ENCODE measurements around the gene MS4A15.

MS4A15 gene

DNA sequence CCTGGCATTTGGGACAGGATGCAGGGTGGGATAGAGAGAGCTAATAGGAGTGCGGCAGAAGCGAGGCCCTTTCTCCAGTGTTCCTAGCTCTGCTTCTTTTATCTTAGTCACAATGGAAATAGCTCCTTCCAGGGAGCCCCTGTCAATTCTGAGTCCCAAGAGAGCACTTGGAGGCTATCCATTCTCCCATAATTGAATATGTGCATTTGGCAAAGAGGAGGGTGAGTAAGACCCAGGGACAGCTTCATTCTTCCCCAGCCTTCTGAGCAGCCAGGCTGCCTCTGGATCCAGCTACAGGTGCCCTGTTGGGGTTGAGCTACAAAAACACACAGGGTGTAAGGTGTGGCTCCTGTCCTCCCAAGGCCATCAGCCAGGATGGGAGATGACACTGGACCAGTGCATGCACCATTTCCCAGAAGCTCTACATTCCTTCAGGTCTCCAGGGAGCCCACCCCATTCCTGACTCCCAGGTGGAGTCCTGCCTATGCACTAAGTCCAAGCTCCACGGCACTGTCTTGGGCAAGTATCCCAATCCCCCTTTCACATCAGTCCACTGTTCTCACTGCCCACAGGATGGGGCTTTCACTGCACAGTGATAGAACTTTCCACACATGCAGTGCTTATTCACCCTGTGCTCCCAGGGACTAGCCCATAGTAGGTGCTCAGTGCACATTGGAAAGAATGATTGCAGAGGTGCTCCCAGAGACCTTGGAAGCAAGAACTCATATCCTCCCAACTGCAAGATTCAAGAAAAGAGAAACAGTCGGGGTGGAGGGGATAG lies 34.7 kb downstream of the MS4A15 start:
- no peak for DNase-seq (ENCODE audit: low read depth, low spot score)
- no peak overlapping the region for H3K4me3 ChIP-seq (ENCODE audit: low read depth, low read length)
- in situ Hi-C loops (cut with HindIII; ENCODE audit: low sequenced_read_pairs): no loop called here
- TF ChIP-seq, protein P1, sequence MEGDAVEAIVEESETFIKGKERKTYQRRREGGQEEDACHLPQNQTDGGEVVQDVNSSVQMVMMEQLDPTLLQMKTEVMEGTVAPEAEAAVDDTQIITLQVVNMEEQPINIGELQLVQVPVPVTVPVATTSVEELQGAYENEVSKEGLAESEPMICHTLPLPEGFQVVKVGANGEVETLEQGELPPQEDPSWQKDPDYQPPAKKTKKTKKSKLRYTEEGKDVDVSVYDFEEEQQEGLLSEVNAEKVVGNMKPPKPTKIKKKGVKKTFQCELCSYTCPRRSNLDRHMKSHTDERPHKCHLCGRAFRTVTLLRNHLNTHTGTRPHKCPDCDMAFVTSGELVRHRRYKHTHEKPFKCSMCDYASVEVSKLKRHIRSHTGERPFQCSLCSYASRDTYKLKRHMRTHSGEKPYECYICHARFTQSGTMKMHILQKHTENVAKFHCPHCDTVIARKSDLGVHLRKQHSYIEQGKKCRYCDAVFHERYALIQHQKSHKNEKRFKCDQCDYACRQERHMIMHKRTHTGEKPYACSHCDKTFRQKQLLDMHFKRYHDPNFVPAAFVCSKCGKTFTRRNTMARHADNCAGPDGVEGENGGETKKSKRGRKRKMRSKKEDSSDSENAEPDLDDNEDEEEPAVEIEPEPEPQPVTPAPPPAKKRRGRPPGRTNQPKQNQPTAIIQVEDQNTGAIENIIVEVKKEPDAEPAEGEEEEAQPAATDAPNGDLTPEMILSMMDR (IDR thresholded peaks at IDR 0.05; ENCODE audit: low read depth, low read length): no peak

DNA sequence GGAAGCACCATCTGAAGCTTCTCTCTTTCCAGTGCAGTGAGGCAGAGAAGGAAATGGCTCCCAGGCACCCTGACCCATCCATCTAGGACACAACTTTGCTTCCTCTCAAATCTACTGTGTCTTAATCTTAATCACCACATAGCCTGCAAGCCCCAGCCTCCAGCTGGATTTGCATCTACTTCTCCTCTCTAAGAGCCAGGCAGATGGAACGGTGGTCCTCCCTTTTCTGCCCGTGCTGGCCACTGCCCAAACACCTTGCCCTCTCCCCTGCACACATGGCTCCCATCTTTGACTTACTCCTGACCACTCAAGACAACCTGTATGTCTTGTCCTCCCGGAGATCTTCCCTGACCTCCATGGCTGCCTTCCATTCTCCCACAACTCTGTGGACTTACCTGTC lies 35.9 kb downstream of the MS4A15 start:
- H3K4me3 ChIP-seq (ENCODE audit: low read depth, low read length): no peak overlapping the region
- in situ Hi-C loops (cut with HindIII; ENCODE audit: low sequenced_read_pairs): no loop called here
- TF ChIP-seq, protein P1 (IDR thresholded peaks at IDR 0.05; ENCODE audit: low read depth, low read length): no peak
- no peak for DNase-seq (ENCODE audit: low read depth, low spot score)

DNA sequence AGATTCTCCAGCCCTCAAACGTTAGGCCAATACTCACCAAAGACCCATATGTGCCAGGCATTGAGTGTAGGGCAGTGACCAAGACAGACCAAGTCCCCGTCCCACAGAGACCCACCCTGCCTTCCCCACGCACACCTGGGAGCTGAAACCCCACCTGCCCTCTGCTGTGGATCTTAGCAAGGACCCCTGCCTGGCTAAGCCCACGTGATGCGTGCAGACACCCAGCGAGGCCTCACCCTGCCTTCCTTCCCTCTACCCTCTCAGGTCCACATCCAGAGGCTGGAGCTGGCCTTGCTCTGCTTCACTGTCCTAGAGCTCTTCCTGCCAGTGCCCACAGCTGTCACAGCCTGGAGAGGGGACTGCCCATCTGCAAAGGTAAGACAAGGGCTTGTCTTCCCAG lies 38.6 kb downstream of the MS4A15 start:
- in situ Hi-C loops (cut with HindIII; ENCODE audit: low sequenced_read_pairs): no loop called here
- TF ChIP-seq, protein P1 (IDR thresholded peaks at IDR 0.05; ENCODE audit: low read depth, low read length): no peak
- DNase-seq (ENCODE audit: low read depth, low spot score): no peak
- H3K4me3 ChIP-seq (ENCODE audit: low read depth, low read length): no peak overlapping the region

DNA sequence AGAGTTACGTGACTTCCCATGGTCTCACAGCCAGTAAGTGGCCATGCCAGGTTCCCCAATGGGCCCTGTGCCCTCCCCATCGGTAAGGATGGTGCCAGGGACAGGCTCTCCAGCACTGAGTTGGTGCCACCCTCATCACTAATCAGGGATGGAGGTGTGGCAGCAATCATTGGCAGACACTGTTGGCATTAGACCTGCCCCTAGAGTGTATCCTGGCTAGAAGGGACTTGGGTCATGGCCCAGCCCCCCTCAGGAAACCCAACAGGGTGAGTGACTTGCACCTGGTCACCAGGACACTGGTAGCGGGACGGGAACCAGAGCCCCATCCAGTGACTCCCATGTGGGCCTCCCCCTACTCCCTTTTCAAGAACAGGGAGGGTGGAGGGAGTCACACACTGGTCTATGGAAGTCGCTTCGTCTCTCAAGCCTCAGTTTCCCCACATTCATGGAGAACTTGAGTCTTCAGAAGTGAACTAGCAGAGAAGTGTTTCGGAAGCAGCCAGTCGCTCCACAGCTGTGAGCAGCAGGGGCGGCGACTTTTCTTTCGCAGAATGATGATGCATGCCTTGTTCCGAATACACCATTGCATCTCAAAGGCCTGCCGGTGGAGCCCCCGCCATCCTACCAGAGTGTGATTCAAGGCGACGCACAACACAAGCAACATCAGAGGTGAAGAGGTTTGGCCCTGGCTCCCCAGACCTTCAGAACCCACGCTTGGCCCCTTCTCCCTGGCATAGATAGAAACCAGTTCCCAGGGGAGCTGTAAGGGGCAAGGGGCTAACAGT lies 41.4 kb downstream of the MS4A15 start:
- no peak for DNase-seq (ENCODE audit: low read depth, low spot score)
- TF ChIP-seq, protein P1 (IDR thresholded peaks at IDR 0.05; ENCODE audit: low read depth, low read length): no peak
- H3K4me3 ChIP-seq (ENCODE audit: low read depth, low read length): no peak overlapping the region
- in situ Hi-C loops (cut with HindIII; ENCODE audit: low sequenced_read_pairs): no loop called here

DNA sequence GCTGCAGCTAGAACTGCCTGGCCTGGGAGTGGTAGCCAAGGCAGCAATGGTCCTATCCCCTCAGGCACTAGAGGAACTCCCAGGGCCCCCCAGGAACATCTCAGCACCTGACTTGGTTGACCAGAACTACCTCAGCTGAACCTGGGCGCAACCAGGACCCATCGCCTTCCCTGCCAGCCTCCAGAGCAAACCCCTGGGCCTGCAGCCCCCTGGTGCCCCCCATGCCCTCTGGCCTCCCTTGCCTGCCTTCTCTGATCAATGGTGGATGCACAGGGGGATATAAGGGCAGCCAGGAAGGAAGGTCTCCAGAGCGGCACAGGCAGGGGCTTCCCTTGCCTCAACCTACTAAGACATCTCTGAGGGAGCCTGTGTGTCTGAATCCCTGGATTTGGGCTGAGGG lies 42.0 kb downstream of the MS4A15 start:
- DNase-seq (ENCODE audit: low read depth, low spot score): no peak
- TF ChIP-seq, protein P1 (IDR thresholded peaks at IDR 0.05; ENCODE audit: low read depth, low read length): no peak
- in situ Hi-C loops (cut with HindIII; ENCODE audit: low sequenced_read_pairs): no loop called here
- H3K4me3 ChIP-seq (ENCODE audit: low read depth, low read length): no peak overlapping the region

DNA sequence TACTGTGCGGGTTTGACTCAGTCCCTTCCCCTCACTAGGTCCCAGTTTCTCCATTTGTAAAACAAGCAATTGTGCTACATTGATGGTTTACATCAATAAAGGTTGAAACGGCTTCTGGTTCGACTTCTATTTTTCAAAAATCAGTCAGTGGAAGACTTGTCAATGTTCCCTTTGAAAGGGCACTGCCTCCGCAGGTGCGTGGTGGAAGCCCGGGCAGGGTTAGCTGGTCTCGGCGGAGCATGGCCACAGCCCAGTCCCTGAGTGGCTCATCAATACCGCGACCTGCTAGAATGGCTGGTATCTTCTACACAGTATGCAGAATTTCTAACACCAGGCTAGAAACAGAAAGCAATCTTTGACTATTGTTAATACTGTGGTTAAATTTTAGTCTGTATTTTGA lies 44.5 kb downstream of the MS4A15 start:
- TF ChIP-seq, protein P1 (IDR thresholded peaks at IDR 0.05; ENCODE audit: low read depth, low read length): no peak
- H3K4me3 ChIP-seq (ENCODE audit: low read depth, low read length): no peak overlapping the region
- no peak for DNase-seq (ENCODE audit: low read depth, low spot score)
- in situ Hi-C loops (cut with HindIII; ENCODE audit: low sequenced_read_pairs): no loop called here

Measured in astrocyte of the spinal cord (primary cell).